Heart left ventricle (tissue), 13 donors: ENCODE data around the gene NVL.

Experiments
- POLR2A ChIP-seq, 2 donors: fragments of 450-650 bp; IDR thresholded peaks; one replicate each; pipeline ENCODE4 v1.6.1; 2017; ENCODE audit warnings: antibody characterized with exemption in 2 of 2, mild to moderate bottlenecking in 2 of 2, moderate library complexity in 2 of 2
- TF ChIP-seq, protein P1 (sequence below), 12 donors: fragments of 200-600 bp; sonication (generic) in 4 of 12; IDR thresholded peaks; one replicate each; pipeline versions ENCODE4 v1.5.0 to v1.8.0; 2018 to 2022; ENCODE audit warnings: antibody characterized with exemption in 12 of 12, mild to moderate bottlenecking in 5 of 12
- donor health status: ischemic (EF 13 %, LVEDD 7.1; RV severe dilation, severe dysfunction).
- donor health status: DM: no; HTN: yes; CAD: no.
- donor health status: DM: no; HTN: no; CAD: no.
- donor health status: ischemic (EF 25% LVEDD 6.9; RV normal size, moderate dysfunction).
- donor health status: ischemic (EF 25% LVEDD 5.7; RV mildly dilated, moderate dysfunction).
- donor health status: ischemic (EF 35%, LVEDD 5.7; RV mildly dilated, moderate dysfunction).
- donor health status: nonischemic (EF 11% LVEDD 7.7; RV severe dilation, severe dysfunction).
- donor health status: DM: yes; HTN: yes; CAD: no.
- donor health status: PGD.
- donor health status: ischemic (EF 29% LVEDD 5.4; RV normal size, mild dysfunction).
- donor health status: nonischemic (EF 23%, LVEDD 6.1; RV moderate dilation, normal function).

DNA sequence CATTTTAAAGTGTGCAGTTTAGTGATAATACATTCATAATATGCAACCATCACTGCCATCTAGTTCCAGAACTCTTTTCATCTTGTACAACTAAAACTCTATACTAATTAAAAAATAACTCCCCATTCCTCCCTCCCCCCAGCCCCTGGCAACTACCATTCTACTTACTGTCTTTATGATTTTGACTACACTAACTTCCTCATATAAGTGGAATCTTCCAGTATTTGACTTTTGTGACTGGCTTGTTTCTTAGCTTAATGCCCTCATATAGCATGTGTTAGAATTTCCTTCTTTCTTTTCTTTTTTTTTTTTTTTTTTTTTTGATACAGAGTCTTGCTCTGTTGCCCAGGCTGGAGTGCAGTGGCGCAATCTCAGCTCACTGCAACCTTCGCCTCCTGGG, 1.4 kb upstream of the NVL start:
- TF ChIP-seq, protein P1, sequence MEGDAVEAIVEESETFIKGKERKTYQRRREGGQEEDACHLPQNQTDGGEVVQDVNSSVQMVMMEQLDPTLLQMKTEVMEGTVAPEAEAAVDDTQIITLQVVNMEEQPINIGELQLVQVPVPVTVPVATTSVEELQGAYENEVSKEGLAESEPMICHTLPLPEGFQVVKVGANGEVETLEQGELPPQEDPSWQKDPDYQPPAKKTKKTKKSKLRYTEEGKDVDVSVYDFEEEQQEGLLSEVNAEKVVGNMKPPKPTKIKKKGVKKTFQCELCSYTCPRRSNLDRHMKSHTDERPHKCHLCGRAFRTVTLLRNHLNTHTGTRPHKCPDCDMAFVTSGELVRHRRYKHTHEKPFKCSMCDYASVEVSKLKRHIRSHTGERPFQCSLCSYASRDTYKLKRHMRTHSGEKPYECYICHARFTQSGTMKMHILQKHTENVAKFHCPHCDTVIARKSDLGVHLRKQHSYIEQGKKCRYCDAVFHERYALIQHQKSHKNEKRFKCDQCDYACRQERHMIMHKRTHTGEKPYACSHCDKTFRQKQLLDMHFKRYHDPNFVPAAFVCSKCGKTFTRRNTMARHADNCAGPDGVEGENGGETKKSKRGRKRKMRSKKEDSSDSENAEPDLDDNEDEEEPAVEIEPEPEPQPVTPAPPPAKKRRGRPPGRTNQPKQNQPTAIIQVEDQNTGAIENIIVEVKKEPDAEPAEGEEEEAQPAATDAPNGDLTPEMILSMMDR (IDR thresholded peaks at IDR 0.05): no peak
- no peak for TF ChIP-seq POLR2A (IDR thresholded peaks at IDR 0.05)
